Keratinocyte (primary cell): ENCODE data around the gene GYS2. TPM values are rescaled to one million over a fixed set of nuclear protein-coding genes. Genes with fewer than 3 reads are reported as not detected.

ENCODE experiments used
- DNase-seq: peaks from one replicate; pipeline ENCODE4 v3.0.0-alpha.2; 2011; ENCODE audit warnings: low read depth, missing footprints, low spot score
- FAIRE-seq: peaks from 2 replicates; lab custom pipeline; 2011; peaks lifted over from hg19 to GRCh38; lab: Jason Lieb, UNC
- H2AFZ ChIP-seq: 2 replicates; pipeline ENCODE4 v1.6.0; 2012; ENCODE audit warnings: low read length, control low read depth, inconsistent platforms; ENCODE audit not compliant: control insufficient read depth
- H3K27ac ChIP-seq: 2 replicates; pipeline ENCODE4 v1.5.1; 2011; ENCODE audit warnings: low read length; ENCODE audit not compliant: control insufficient read depth, insufficient read depth
- H3K27me3 ChIP-seq: 3 replicates; pipeline ENCODE4 v1.6.0; 2011; ENCODE audit warnings: low read length; ENCODE audit not compliant: control insufficient read depth, insufficient read depth; ENCODE audit errors: extremely low read depth
- H3K36me3 ChIP-seq, 2 experiments: 2 replicates in 1 of 2; 3 replicates in 1 of 2; pipeline ENCODE4 v1.5.1; 2011; ENCODE audit warnings: low read length in 2 of 2, mild to moderate bottlenecking in 1 of 2; ENCODE audit not compliant: control insufficient read depth in 2 of 2, insufficient read depth in 2 of 2; ENCODE audit errors: extremely low read depth in 1 of 2
- H3K4me1 ChIP-seq: 3 replicates; pipeline ENCODE4 v1.5.1; 2011; ENCODE audit warnings: low read length; ENCODE audit not compliant: control insufficient read depth, insufficient read depth; ENCODE audit errors: extremely low read depth
- H3K4me2 ChIP-seq: 3 replicates; pipeline ENCODE4 v1.6.0; 2011; ENCODE audit warnings: low read depth, low read length; ENCODE audit not compliant: control insufficient read depth, insufficient read depth; ENCODE audit errors: extremely low read depth
- H3K4me3 ChIP-seq, 3 experiments: fragments of 200-600 bp in 1 of 3; sonication (generic) in 1 of 3; 2 replicates in 2 of 3; 3 replicates in 1 of 3; pipeline ENCODE4 v1.5.1; 2011 to 2016; ENCODE audit warnings: low read length in 3 of 3, mild to moderate bottlenecking in 3 of 3, control low read depth in 2 of 3, inconsistent platforms in 1 of 3, low read depth in 1 of 3, mixed read lengths in 1 of 3, mixed run types in 1 of 3, moderate library complexity in 1 of 3; ENCODE audit not compliant: control insufficient read depth in 2 of 3, insufficient read depth in 2 of 3; ENCODE audit errors: extremely low read depth in 1 of 3
- H3K79me2 ChIP-seq: 2 replicates; pipeline ENCODE4 v1.6.0; 2012; ENCODE audit warnings: low read length; ENCODE audit not compliant: control insufficient read depth, insufficient read depth
- H3K9ac ChIP-seq: 3 replicates; pipeline ENCODE4 v1.6.0; 2011; ENCODE audit warnings: low read length; ENCODE audit not compliant: control insufficient read depth, insufficient read depth; ENCODE audit errors: extremely low read depth
- H3K9me1 ChIP-seq: 3 replicates; pipeline ENCODE4 v1.6.0; 2011; ENCODE audit warnings: low read length; ENCODE audit not compliant: control insufficient read depth, insufficient read depth; ENCODE audit errors: extremely low read depth
- H3K9me3 ChIP-seq: 2 replicates; pipeline ENCODE4 v1.5.1; 2012; ENCODE audit warnings: low read depth, low read length; ENCODE audit not compliant: control insufficient read depth
- H4K20me1 ChIP-seq: 3 replicates; pipeline ENCODE4 v1.6.0; 2011; ENCODE audit warnings: low read length; ENCODE audit not compliant: control insufficient read depth, insufficient read depth; ENCODE audit errors: extremely low read depth
- EZH2 ChIP-seq: IDR thresholded peaks from one replicate; pipeline ENCODE4 v1.6.1; 2012; ENCODE audit warnings: inconsistent platforms, mild to moderate bottlenecking, low read length, moderate library complexity
- dilution Hi-C: fragments of 300-500 bp; cut with MboI; formaldehyde crosslinking; loops from one replicate; pipeline ENCODE4 v1.7.0; 2020; ENCODE audit warnings: low sequenced_read_pairs; ENCODE audit not compliant: extremely low pct_ligation_motif_present
- polyA plus RNA-seq, 5 experiments: library from polyadenylated mRNA; depleted of rRNA in 3 of 5; stranded (reverse) in 3 of 5; stranded (forward) in 1 of 5; unstranded in 1 of 5; fragments of >200 nt; gene quantifications; 1 replicate in 1 of 5; 2 replicates in 3 of 5; 3 replicates in 1 of 5; pipeline versions ENCODE4 v1.2.1 to v1.2.3, GENCODE V29; 2011 to 2012; ENCODE audit warnings: missing spikeins in 2 of 5, low read depth in 1 of 5, low replicate concordance in 1 of 5
- TF ChIP-seq, protein P1 (sequence below), 3 experiments: IDR thresholded peaks in 1 of 3; conservative IDR thresholded peaks in 1 of 3; optimal IDR thresholded peaks in 1 of 3; 2 replicates in 2 of 3; 3 replicates in 1 of 3; pipeline versions ENCODE3 to v1.5.1; 2011; ENCODE audit warnings: low read length in 3 of 3, mild to moderate bottlenecking in 3 of 3, moderate library complexity in 2 of 3, control low read depth in 1 of 3, inconsistent platforms in 1 of 3; ENCODE audit not compliant: insufficient read depth in 2 of 3; ENCODE audit errors: extremely low read depth in 1 of 3

Gene GYS2
- polyA plus RNA-seq, 1 donor (not counting 4 experiments of a cell fraction or from before 2014, with no cell fraction given), result not detected

DNA sequence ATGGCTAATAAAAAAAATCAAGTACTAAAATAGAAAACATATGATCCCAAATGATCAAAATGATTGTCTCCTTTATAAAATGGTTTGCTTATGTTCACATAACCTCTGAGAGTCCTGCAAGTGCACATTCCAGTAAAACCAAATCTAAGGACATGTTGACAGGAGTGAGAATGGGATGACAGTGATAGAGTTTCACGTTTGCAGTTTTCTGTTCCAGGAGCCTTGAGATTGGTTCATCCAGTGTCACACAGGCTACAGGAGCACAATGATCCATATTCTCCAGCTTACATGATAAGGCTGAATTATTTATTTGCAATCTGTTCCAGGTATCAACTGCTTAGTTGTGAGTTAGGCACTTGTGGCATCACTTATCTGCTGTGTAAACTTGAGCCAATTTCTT is 1.5 kb upstream of the GYS2 start:
- DNase-seq (no peak), FAIRE-seq (no peak)
- H2AFZ ChIP-seq, result no peak overlapping the region
- no peaks in the 10 kb centered on the region for H3K9me1 ChIP-seq
- no peaks in the 10 kb centered on the region for H3K4me1 ChIP-seq
- H3K79me2 ChIP-seq, result no peaks in the 10 kb centered on the region
- H3K4me2 ChIP-seq, result no peak overlapping the region
- no peak overlapping the region for H3K9ac ChIP-seq
- H3K9me3 ChIP-seq, result no peaks in the 10 kb centered on the region
- H3K4me3 ChIP-seq, result no peak overlapping the region
- no peak for TF ChIP-seq EZH2
- TF ChIP-seq, protein P1, sequence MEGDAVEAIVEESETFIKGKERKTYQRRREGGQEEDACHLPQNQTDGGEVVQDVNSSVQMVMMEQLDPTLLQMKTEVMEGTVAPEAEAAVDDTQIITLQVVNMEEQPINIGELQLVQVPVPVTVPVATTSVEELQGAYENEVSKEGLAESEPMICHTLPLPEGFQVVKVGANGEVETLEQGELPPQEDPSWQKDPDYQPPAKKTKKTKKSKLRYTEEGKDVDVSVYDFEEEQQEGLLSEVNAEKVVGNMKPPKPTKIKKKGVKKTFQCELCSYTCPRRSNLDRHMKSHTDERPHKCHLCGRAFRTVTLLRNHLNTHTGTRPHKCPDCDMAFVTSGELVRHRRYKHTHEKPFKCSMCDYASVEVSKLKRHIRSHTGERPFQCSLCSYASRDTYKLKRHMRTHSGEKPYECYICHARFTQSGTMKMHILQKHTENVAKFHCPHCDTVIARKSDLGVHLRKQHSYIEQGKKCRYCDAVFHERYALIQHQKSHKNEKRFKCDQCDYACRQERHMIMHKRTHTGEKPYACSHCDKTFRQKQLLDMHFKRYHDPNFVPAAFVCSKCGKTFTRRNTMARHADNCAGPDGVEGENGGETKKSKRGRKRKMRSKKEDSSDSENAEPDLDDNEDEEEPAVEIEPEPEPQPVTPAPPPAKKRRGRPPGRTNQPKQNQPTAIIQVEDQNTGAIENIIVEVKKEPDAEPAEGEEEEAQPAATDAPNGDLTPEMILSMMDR (optimal IDR thresholded peaks at IDR 0.05 in 1 of 3, IDR thresholded peaks at IDR 0.05 in 1 of 3, conservative IDR thresholded peaks at IDR 0.05 in 1 of 3; ENCODE audit: extremely low read depth in 1 of 3, insufficient read depth in 2 of 3, low read length in 3 of 3), result no peak
- H3K36me3 ChIP-seq, result no peaks in the 10 kb centered on the region
- H3K27ac ChIP-seq, result no peak overlapping the region
- dilution Hi-C loops, result no loop called here
- H3K27me3 ChIP-seq, result peaks cover 3% of the 10 kb centered on the region
- H4K20me1 ChIP-seq, result no peaks in the 10 kb centered on the region

DNA sequence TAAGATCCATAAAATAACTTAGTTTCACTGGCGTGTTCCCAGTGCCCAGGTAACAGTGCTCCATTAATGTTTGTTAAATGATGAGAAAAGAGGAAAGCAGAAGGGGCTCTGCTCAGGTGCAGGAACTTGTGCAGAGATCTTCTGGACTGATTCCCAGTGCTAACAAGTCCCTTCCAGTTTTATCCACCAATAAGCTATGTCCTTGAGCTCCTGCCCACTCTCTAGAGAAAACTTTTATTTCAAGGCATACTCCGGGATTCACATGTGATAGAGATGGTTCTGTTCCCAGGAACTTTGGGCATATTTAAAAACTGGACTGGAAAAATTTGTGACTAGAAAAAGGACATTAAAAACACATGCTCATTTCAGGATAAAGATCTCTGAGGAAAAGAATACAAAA is 1.9 kb downstream of the GYS2 start:
- H3K79me2 ChIP-seq, result no peaks in the 10 kb centered on the region
- no peak for FAIRE-seq
- peaks cover 3% of the 10 kb centered on the region for H3K27me3 ChIP-seq

More for the DNA sequence above, 1.9 kb downstream of the GYS2 start:
- H3K27ac ChIP-seq, result no peak overlapping the region
- DNase-seq, result no peak
- H3K4me2 ChIP-seq, result no peak overlapping the region
- H3K9me1 ChIP-seq, result no peaks in the 10 kb centered on the region
- H2AFZ ChIP-seq, result no peak overlapping the region
- no peaks in the 10 kb centered on the region for H3K9me3 ChIP-seq
- H4K20me1 ChIP-seq, result no peaks in the 10 kb centered on the region
- dilution Hi-C loops, result no loop called here
- H3K4me3 ChIP-seq, result no peak overlapping the region
- no peaks in the 10 kb centered on the region for H3K36me3 ChIP-seq
- no peaks in the 10 kb centered on the region for H3K4me1 ChIP-seq
- H3K9ac ChIP-seq, result no peak overlapping the region
- TF ChIP-seq, protein P1 (optimal IDR thresholded peaks at IDR 0.05 in 1 of 3, IDR thresholded peaks at IDR 0.05 in 1 of 3, conservative IDR thresholded peaks at IDR 0.05 in 1 of 3; ENCODE audit: extremely low read depth in 1 of 3, insufficient read depth in 2 of 3, low read length in 3 of 3), result no peak
- no peak for TF ChIP-seq EZH2
